NCI-H1930 (cell line): ENCODE measurements around the gene PRKACA.

ENCODE experiments used
- DNase-seq, 2 experiments: peaks; one replicate each; lab custom pipeline; 2025; lab: John Stamatoyannopoulos, UW

Gene PRKACA

GRCh38 chr19:14116918-14117578, 514 bp downstream of the PRKACA start:
- no peak for DNase-seq

- no peak for DNase-seq
Measured at GRCh38 chr19:14116525-14116917, 1.0 kb downstream of the PRKACA start.

- DNase-seq, result no peak
Measured at GRCh38 chr19:14115756-14116155, 1.8 kb downstream of the PRKACA start.

GRCh38 chr19:14114854-14115253, 2.7 kb downstream of the PRKACA start:
- no peak for DNase-seq

GRCh38 chr19:14114439-14114838, 3.1 kb downstream of the PRKACA start:
- DNase-seq, result no peak

GRCh38 chr19:14113762-14114414, 3.7 kb downstream of the PRKACA start:
- no peak for DNase-seq

GRCh38 chr19:14112809-14113385, 4.7 kb downstream of the PRKACA start:
- DNase-seq, result no peak

GRCh38 chr19:14112051-14112808, 5.3 kb downstream of the PRKACA start:
- DNase-seq, result no peak

- no peak for DNase-seq
Measured at GRCh38 chr19:14111486-14111885, 6.1 kb downstream of the PRKACA start.

- DNase-seq, result no peak
Measured at GRCh38 chr19:14110650-14111049, 6.9 kb downstream of the PRKACA start.

GRCh38 chr19:14107581-14108461, 9.7 kb downstream of the PRKACA start:
- no peak for DNase-seq

GRCh38 chr19:14106840-14107239, 10.7 kb downstream of the PRKACA start:
- no peak for DNase-seq

GRCh38 chr19:14105680-14106079, 11.9 kb downstream of the PRKACA start:
- DNase-seq, result no peak

GRCh38 chr19:14103310-14103709, 14.3 kb downstream of the PRKACA start:
- no peak for DNase-seq

- no peak for DNase-seq
Measured at GRCh38 chr19:14102756-14103155, 14.8 kb downstream of the PRKACA start.

- DNase-seq, result no peak
Measured at GRCh38 chr19:14102102-14102696, 15.4 kb downstream of the PRKACA start.

GRCh38 chr19:14101003-14101545, 16.5 kb downstream of the PRKACA start:
- no peak for DNase-seq

- no peak for DNase-seq
Measured at GRCh38 chr19:14097532-14098151, 19.9 kb downstream of the PRKACA start.

GRCh38 chr19:14096272-14096992, 21.1 kb downstream of the PRKACA start:
- no peak for DNase-seq

GRCh38 chr19:14094854-14095253, 22.7 kb downstream of the PRKACA start:
- no peak for DNase-seq
